Fibroblast of lung (primary cell): Measurements from ENCODE around the gene GEN1. TPM values are rescaled to one million over a fixed set of nuclear protein-coding genes. Genes with fewer than 3 reads are reported as not detected.
A peak's percentile ranks its signal among the peaks of the same experiment; 100 is the strongest.

Experiments used
- DNase-seq, 2 donors: peaks; one replicate each; pipeline versions ENCODE4 v3.0.0 to v3.0.0-alpha.2; 2010; ENCODE audit warnings: low read depth in 2 of 2
- H2AFZ ChIP-seq: 2 replicates; pipeline ENCODE4 v1.5.1; 2012; ENCODE audit warnings: low read length, control low read depth, inconsistent platforms
- H3K27ac ChIP-seq: 2 replicates; pipeline ENCODE4 v1.5.1; 2011; ENCODE audit warnings: low read length, control low read depth; ENCODE audit not compliant: insufficient read depth
- H3K27me3 ChIP-seq: 2 replicates; pipeline ENCODE4 v1.5.1; 2011; ENCODE audit warnings: mild to moderate bottlenecking, low read length; ENCODE audit not compliant: control insufficient read depth, insufficient read depth
- H3K36me3 ChIP-seq: 2 replicates; pipeline ENCODE4 v1.5.1; 2011; ENCODE audit warnings: low read length; ENCODE audit not compliant: control insufficient read depth, insufficient read depth
- H3K4me1 ChIP-seq: 2 replicates; pipeline ENCODE4 v1.5.1; 2011; ENCODE audit warnings: low read length; ENCODE audit not compliant: control insufficient read depth, insufficient read depth; ENCODE audit errors: extremely low read depth
- H3K4me2 ChIP-seq: 2 replicates; pipeline ENCODE4 v1.5.1; 2011; ENCODE audit warnings: low read length, control low read depth; ENCODE audit not compliant: insufficient read depth; ENCODE audit errors: extremely low read depth
- H3K4me3 ChIP-seq, 4 experiments: fragments of 200-600 bp in 1 of 4; sonication (generic) in 1 of 4; replicated peaks in 1 of 4; 2 replicates each; pipeline ENCODE4 v1.5.1; 2011 to 2016; ENCODE audit warnings: low read length in 4 of 4, low read depth in 3 of 4, mild to moderate bottlenecking in 3 of 4, control low read depth in 2 of 4, inconsistent platforms in 1 of 4, mixed read lengths in 1 of 4; ENCODE audit not compliant: insufficient read depth in 1 of 4; ENCODE audit errors: control extremely low read depth in 1 of 4
- H3K79me2 ChIP-seq: 2 replicates; pipeline ENCODE4 v1.5.1; 2012; ENCODE audit warnings: mild to moderate bottlenecking, low read length, inconsistent platforms; ENCODE audit not compliant: control insufficient read depth, insufficient read depth
- H3K9ac ChIP-seq: 2 replicates; pipeline ENCODE4 v1.5.1; 2011; ENCODE audit warnings: mild to moderate bottlenecking, low read length, control low read depth; ENCODE audit not compliant: insufficient read depth
- H3K9me3 ChIP-seq: 2 replicates; pipeline ENCODE4 v1.5.1; 2012; ENCODE audit warnings: low read depth, low read length; ENCODE audit not compliant: control insufficient read depth, insufficient read depth
- H4K20me1 ChIP-seq: 2 replicates; pipeline ENCODE4 v1.5.1; 2011; ENCODE audit warnings: low read length; ENCODE audit not compliant: control insufficient read depth, insufficient read depth; ENCODE audit errors: extremely low read depth
- EZH2 ChIP-seq: IDR thresholded peaks from 2 replicates; pipeline ENCODE4 v1.5.1; 2012; ENCODE audit warnings: low read length, control low read depth, mild to moderate bottlenecking; ENCODE audit errors: missing control alignments
- polyA plus RNA-seq, 2 donors: library from polyadenylated mRNA; depleted of rRNA in 1 of 2; stranded (reverse) in 1 of 2; unstranded in 1 of 2; fragments of >200 nt; gene quantifications; 2 replicates each; pipeline ENCODE4 v1.2.1, GENCODE V29; 2011 to 2012; ENCODE audit warnings: missing spikeins in 1 of 2
- total RNA-seq: library from RNA; depleted of rRNA; stranded (reverse); fragments of >200 nt; gene quantifications from 2 replicates; pipeline ENCODE4 v1.2.1, GENCODE V29; 2014
- TF ChIP-seq, protein P1 (sequence below), 2 donors: IDR thresholded peaks in 1 of 2; conservative IDR thresholded peaks in 1 of 2; 1 replicate in 1 of 2; 2 replicates in 1 of 2; pipeline ENCODE4 v1.5.1; 2011 to 2012; ENCODE audit warnings: low read length in 2 of 2, control low read depth in 1 of 2, inconsistent platforms in 1 of 2, low read depth in 1 of 2, mild to moderate bottlenecking in 1 of 2

Gene GEN1
- total and polyA plus RNA-seq, 2 donors (not counting 1 experiment from before 2014, with no cell fraction given) = 5.0 to 5.6 TPM

DNA sequence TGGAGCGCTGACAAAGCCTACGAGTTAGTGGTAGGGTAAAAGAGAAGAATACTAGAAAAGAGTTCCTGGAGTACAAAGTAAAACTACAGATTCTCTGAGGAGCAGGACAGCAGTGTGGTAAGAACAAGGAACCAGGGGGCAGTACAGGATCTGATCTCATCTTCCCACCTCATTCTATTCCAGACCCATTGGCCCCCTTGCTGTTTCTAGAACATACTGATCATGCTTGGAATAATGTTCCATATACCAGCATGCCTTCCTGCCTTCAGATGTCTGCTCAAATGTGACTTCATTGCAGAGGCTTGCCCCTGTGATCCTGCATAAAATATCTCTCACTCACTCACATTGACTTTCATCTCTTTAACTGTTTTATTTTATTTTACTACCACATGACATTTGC, 81.6 kb downstream of the GEN1 start:
- Histone ChIP-seq H3K9me3 (no peaks in the 10 kb centered on the region), H3K4me1 (no peaks in the 10 kb centered on the region), H4K20me1 (no peaks in the 10 kb centered on the region), H3K4me3 (no peak overlapping the region), H3K27me3 (no peaks in the 10 kb centered on the region), H3K9ac (no peak overlapping the region), H3K36me3 (no peaks in the 10 kb centered on the region), H3K4me2 (no peak overlapping the region), H3K79me2 (no peaks in the 10 kb centered on the region), H2AFZ (no peak overlapping the region), H3K27ac (no peak overlapping the region)
- TF ChIP-seq EZH2 = no peak
- TF ChIP-seq, protein P1, sequence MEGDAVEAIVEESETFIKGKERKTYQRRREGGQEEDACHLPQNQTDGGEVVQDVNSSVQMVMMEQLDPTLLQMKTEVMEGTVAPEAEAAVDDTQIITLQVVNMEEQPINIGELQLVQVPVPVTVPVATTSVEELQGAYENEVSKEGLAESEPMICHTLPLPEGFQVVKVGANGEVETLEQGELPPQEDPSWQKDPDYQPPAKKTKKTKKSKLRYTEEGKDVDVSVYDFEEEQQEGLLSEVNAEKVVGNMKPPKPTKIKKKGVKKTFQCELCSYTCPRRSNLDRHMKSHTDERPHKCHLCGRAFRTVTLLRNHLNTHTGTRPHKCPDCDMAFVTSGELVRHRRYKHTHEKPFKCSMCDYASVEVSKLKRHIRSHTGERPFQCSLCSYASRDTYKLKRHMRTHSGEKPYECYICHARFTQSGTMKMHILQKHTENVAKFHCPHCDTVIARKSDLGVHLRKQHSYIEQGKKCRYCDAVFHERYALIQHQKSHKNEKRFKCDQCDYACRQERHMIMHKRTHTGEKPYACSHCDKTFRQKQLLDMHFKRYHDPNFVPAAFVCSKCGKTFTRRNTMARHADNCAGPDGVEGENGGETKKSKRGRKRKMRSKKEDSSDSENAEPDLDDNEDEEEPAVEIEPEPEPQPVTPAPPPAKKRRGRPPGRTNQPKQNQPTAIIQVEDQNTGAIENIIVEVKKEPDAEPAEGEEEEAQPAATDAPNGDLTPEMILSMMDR (conservative IDR thresholded peaks at IDR 0.05 in 1 of 2, IDR thresholded peaks at IDR 0.05 in 1 of 2; ENCODE audit: low read depth in 1 of 2, low read length in 2 of 2) = no peak
- DNase-seq = peak in 1 of 2 donors; percentile 7

Other genes with a start within 250 kb of the GEN1 start
- under 0.01 and 0.17 TPM in 2 replicates for gene RAD51AP2, start 235.7 kb upstream of the GEN1 start, total RNA-seq
- 0.02 TPM in 1 of 2 replicates, not detected in the other for gene RAD51AP2, start 235.7 kb upstream of the GEN1 start, polyA plus RNA-seq
- gene VSNL1, start 213.4 kb upstream of the GEN1 start, total RNA-seq = 1.2 and 1.3 TPM in 2 replicates
- 2.9 and 3.9 TPM in 2 replicates for gene VSNL1, start 213.4 kb upstream of the GEN1 start, polyA plus RNA-seq
- gene SMC6, start 328 bp upstream of the GEN1 start, total RNA-seq = 21.8 and 22.8 TPM in 2 replicates
- gene SMC6, start 328 bp upstream of the GEN1 start, polyA plus RNA-seq = 12.7 and 17.9 TPM in 2 replicates
- gene MSGN1, start 62.3 kb downstream of the GEN1 start, total RNA-seq = not detected in 2 replicates
- gene MSGN1, start 62.3 kb downstream of the GEN1 start, polyA plus RNA-seq = not detected in 2 replicates
- gene KCNS3, start 124.5 kb downstream of the GEN1 start, total RNA-seq = 1.3 and 6.3 TPM in 2 replicates
- gene KCNS3, start 124.5 kb downstream of the GEN1 start, polyA plus RNA-seq = 2.8 and 3.0 TPM in 2 replicates